Left lobe of liver (tissue), 2 donors: ENCODE data around the gene PLPPR1. TPM values are rescaled to one million over a fixed set of nuclear protein-coding genes. Genes with fewer than 3 reads are reported as not detected.

ENCODE experiments used
- ATAC-seq: fragments of 200-7000 bp; cut with Tn5 transposase; one replicate; pipeline ENCODE4 v1.9.1; 2020; ENCODE audit warnings: mild to moderate bottlenecking, moderate library complexity
- DNase-seq: peaks from one replicate; pipeline ENCODE4 v3.0.0-alpha.2; 2020; ENCODE audit warnings: low spot score
- total RNA-seq: library from RNA; stranded (reverse); gene quantifications from one replicate; pipeline ENCODE4 v1.2.1, GENCODE V29; 2021
- donor health status: DM: no; HTN: no; CAD: no; lungs with moderate emphysema.
- donor health status: DM: no; HTN: yes; CAD: no.

PLPPR1 gene
- total RNA-seq, 1 donor from 2014 or later, result 1.2 TPM

DNA sequence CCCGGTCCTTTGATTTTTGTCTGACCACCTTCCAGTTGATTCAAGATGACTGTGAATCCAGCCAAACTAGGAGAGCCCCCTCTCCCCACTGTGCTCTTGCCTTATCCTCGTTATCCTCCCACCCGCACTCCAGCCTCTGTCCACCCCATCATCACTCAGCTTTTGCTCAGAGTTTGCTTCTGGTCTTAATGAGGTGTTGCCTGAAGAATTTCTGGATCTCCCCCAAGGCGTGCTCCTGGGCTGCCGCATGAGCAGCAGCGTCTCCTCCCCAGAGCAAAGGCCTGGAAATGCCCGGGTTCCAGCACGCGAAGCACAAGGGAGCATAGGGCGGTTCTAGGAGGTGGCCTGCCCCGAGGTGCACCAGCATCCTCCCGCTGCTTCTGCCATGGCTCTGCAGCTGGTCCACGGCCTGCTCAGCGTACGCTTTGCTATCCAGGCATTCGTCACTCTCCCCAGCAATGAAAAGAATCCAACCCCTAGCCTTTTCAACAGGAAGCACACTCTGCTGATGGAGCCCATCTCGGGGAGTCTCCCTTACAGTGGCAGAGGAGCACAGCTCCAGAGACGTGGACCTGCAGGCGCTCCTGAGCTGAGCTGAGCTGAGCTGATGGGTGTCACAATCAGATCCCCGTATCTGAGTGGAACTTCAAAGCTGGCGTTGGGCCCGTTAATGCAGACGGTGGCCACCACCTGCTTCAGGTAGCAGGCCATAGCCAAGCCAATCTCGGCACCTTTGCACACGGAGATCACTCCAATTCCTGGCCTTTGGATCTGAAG is 305.6 kb downstream of the PLPPR1 start:
- DNase-seq (no peak), ATAC-seq (peak; percentile 22)

DNA sequence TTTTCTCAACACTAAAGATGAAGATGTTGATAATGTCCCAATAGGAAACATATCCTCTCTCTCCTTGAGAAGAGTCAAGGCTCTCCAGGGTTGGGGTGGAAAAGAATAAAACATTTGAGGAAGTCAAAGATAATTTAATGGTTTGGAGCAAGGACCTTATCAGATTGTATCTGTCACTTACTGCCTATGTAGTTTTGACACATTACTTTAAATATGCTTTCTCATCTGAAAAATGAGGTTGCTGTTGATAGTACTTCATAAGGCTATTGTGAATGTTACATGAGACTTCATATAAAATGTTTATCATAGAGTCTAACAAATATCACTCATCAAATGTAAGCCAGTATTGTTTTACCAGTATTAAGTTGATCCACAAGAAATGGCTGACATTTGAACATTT is 307.6 kb downstream of the PLPPR1 start:
- DNase-seq, result no peak
- ATAC-seq, result no peak

DNA sequence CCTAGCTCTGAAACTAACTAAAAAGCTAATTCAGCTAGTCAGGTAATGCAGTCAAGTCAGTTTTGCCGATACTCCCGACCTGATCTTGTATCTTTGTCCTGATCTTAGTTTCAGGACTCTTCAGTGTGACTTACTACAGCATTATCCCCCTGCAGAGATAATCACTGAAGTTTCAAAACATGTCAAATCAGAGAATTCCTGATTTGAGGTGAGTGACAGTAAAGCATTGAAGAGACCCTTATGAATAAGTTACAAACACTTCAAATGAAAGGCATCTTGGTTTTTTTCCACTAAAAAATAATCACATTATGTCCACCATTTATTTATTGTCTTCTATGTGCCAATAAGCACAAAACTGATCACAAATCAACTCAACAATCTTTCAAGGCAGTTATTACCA is 308.7 kb downstream of the PLPPR1 start:
- ATAC-seq (no peak), DNase-seq (no peak)

DNA sequence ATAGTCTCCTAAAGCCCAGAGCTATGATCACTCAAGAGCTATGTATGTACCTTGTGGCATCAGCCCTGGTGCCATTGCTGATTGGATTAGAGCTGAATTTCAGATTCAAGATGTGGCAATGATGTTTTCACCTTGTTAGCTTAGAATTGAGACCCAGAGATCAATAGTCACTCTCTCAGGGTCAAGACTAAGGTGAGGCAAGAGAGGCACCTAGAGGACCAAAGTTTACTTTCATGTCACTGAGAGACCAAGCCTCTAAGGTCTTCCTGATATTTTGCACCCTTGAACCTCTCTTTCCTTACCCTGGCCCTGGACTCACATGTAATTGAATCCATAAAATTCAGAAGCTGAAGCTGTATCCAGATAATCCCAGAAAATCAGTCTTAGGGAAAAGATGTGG is 313.4 kb downstream of the PLPPR1 start:
- peak; percentile 35 for ATAC-seq

DNA sequence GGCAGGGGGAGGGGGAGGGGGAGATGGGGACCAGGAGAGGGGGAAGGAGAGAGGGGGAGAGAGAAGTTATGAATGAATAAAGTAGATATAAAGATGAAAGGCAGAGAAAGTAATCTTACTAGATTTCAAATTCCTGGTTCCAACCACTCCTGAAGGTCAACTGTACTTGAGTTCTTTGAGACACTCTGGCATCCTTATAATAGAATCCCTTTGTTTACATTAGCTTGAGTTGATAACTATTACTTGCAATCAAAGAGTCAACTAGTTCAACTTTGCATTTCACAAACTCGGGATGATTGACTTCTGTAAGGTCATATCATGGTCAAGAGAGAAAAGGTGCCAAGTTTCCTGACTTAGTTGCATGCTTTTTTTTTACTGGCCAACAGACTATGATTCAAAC is 314.1 kb downstream of the PLPPR1 start:
- no peak for DNase-seq
- ATAC-seq, result peak; percentile 57

More for the DNA sequence above, 313.4 kb downstream of the PLPPR1 start:
- DNase-seq, result no peak

DNA sequence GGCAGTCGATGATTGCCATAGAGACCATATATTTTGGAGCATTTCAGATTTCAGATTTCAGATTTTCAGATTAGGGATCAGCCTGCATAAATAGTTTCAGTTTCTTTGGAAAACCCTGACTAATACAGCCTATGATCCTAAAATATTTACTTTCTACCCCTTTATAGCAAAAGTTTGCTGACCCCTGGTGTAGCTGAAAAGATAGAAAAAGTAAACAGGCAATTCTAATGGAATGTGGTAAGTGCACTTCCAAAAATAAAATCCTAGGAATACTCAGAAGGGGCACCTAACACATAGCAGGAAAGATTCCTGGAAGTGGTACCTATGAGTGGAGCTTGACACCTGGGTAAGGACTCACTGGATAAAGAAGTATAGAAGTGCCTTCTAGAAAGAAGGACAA is 321.8 kb downstream of the PLPPR1 start:
- DNase-seq, result no peak
- peak; percentile 35 for ATAC-seq

DNA sequence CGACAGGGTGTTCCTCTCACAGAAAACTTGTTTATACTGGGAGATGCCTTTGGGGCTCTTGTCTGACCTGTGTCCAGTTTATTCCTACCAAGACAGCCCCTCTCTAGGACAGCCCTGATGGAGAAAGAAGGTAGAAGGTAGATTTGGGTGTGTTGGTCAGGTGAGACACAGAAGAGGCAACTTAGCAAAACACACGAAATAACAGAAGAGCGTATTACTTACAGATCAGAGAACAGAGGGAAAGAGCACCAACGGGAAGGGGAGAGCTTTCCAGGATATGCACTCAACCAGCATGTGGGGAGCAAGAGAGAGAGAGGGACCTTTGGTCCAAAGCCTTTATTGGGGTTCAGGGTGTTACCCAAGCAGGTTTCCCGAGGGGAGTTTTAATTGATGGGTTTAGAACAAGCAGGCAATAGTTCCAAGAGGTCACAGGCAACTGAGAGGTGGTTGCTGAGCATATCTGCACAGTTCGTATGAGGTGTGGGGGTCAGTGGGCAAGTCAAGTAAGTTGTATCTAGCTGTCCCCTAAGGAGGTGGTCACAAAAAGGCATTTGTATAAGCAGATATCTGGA is 324.5 kb downstream of the PLPPR1 start:
- no peak for ATAC-seq
- no peak for DNase-seq

DNA sequence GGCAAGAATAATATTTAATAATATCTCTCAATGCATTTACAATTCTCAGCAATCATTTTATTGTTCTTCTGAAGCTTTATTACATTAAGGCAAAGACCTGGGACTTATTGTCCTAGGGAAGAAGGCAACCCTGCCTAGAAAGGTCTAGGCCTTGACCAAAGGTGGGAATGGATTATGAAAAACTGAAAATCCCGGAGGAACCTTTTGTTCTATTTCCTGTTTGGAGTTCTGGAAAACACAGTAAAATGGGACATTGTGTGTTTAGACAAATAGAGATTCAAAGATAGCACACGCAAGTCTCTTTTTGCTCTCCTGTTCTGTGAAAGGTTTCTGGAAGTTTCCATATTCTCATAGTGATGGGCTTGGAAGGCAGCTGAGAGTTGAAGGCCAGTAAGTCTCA is 325.2 kb downstream of the PLPPR1 start:
- DNase-seq (no peak), ATAC-seq (no peak)

DNA sequence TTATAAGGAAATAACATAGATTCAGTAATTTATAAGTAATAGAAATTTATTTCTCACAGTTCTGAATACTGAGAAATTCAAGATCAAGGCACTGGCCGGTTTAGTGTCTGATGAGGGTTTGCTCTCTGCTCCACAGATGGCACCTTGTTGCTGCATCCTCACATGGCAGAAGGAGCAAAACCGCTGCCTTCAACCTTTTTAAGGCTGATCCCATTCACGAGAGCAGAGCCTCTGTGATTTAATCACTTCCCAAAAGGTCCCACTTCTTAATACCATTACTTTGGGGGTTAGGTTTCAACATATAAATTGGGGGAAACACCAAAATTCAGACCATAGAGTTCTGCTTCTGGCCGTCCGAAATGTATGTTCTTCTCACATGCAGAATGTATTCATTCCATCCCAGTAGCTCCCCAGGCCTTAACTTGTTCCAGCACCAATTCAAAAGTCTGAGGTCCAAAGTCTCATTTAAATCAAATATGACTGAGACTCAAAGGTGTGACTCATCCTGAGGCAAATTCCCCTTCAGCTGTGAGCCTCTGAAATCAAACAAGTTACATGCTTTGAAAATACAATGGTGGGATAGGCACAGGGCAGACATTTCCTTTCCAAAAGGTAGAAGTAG is 325.7 kb downstream of the PLPPR1 start:
- ATAC-seq, result peak; percentile 76

DNA sequence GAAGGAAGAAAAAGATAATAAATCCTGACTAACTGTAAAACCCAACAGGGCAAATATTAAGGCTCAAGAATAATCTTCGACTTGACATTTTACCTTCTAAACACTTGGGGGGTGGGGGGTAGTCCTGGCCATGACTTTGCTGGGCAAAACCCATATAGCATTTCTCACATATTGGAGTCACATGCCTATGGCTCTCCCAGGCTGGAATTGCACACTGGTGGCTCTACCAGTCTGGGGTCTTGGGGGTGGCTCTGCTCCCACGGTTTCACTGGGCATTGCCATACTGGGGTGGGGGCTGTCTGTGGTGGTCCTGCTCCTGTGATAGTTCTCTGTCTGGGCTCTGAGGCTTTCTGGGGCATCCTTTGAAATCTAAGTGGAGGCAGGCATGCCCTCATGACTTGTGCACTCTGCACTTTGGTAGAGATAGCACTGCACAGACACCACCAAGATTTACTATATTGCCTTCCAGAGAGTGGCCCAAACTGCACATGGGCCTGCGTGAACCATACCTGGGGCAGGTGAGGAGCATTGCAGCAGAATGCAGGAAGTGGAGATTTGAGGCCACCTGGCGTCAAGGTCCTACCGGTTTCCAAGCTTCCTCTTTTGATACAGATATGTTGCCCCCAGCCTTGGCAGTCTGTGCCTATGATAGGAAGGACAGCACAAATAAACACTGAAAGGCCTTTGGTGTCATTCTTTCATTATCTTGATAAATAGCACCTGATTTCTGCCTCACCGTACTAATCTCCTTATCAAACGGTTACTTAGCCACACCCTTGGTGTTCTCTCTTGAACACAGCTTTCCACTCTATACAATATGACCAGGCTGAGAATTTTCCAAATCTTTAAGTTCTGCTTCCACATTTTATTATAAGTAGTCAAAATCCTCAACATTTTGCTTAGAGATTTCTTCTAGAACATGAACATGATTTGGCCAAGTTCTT is 326.5 kb downstream of the PLPPR1 start:
- DNase-seq, result no peak
- ATAC-seq, result peak; percentile 35

More for the DNA sequence above, 325.7 kb downstream of the PLPPR1 start:
- DNase-seq, result no peak

DNA sequence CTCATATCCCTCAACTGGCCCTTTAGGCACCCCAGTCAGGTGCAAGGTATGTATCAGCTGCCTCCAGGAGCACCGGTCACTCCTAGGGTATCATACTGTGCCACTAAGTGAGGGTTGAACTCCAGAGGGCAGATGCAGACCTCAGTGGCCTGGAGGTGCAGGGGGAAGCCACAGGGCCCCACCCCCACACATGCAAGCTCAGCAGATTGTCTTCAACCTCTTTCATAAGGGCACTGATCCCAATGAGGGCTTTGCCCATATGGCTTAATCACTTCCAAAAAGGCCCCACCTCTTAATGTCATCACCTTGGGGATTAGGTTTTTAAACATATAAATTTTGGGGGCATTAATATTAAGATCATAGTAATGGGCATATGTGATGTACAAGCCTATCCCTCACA is 328.1 kb downstream of the PLPPR1 start:
- DNase-seq (no peak), ATAC-seq (no peak)

DNA sequence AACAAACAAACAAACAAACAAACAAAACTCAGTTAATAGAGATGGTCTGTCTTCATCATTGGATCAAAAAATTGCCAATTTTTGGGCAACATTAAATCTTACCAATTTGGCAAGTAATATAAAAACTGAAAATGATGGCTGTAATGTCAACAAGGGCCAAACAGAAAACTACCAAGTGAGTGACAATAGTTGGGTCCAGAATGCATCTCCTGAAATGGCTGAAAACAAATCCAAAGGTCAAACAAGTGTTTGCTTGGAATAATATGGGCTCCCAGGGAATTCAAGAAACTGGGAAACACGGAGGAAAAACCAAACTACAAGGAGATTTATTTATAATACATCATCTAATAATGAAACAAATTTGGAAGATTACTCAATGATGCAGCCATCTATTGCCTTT is 331.2 kb downstream of the PLPPR1 start:
- no peak for ATAC-seq

DNA sequence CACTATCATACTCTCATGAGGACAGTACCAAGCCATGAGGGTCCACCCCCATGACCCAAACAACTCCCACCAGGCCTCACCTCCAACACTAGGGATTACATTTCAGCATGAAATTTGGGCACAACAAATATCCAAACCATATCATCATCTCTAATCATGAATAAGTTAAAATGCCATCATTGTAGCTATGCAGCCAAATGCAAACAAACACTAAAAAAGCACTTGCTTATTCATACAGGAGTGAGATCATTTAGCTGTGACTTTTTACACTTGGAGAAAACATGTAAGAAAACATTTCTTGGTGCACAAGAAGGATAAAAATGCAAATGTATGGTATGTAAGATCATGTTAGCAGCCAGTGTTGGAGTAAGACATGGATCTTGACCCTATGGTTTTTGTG is 332.1 kb downstream of the PLPPR1 start:
- DNase-seq, result no peak
- peak; percentile 6 for ATAC-seq

More for the DNA sequence above, 331.2 kb downstream of the PLPPR1 start:
- DNase-seq, result no peak

DNA sequence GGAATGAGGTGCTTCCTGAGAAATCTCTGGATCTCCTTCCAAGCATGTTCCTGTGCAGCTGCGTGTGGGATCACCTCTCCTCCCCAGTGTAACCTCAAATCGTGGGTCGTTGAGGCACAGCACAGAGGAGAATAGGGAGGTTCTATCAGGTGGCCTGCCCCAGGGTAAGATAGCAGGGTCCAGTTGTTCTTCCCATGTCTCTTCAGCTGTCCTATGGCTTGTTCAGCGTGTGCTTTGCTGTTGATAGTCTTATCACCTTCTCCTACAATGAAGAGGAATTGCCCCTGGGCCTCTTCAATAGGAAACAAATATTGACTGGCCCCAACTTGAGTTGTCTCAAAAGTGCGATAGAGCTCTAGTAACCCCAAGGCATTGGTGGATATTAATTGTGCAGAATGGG is 333.9 kb downstream of the PLPPR1 start:
- ATAC-seq (peak; percentile 23), DNase-seq (no peak)

DNA sequence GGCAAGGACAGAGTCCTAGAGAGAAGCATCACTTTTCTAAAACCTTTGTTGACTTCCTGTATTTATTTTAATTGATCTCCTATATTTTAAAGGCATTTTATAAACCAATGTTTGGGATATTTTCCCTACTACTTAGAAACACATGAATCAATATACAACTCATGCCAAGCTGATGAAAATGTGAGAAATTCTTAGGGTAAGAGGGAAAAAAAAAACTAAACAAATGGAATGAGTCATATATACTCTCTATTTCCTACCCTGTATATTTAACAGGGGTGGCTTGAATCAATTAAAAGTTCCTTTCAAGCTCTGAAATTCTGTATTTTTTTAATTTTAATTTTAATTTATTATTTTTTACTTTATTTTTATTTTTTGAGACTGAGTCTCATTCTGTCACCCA is 336.7 kb downstream of the PLPPR1 start:
- DNase-seq, result no peak

DNA sequence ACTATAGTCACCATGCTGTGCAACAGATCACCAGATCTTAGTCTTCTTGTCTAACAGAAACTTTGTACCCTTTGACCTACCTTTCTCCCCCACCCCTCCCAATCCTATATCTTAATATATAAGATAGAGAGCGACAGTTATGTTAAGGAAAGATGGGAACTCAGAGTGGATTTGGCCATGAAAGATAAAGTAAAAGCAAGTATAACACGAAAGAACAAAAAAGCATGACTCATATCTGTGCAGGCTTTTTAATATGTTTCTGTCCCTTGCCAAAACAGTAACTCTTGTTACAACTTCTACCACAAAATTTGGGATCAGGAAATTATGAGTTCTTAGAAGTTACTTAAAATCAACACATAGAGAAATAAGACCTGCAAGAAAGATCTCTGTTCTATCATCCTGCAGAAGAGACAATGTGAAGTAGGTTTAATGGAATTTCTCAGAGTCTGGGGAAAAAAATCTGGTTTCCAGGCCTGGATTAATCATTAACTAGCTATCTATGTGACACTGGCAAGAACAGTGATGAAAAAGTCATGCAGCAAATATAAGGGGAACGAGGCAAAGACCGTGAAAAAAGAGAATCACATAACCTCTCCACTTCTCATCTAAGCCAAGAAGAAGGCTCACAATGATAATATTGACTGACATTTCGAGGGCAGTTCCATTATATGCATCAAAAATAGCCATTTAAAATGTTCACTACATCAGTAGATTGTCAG is 337.7 kb downstream of the PLPPR1 start:
- ATAC-seq (peak; percentile 6), DNase-seq (no peak)

More for the DNA sequence above, 336.7 kb downstream of the PLPPR1 start:
- no peak for ATAC-seq

DNA sequence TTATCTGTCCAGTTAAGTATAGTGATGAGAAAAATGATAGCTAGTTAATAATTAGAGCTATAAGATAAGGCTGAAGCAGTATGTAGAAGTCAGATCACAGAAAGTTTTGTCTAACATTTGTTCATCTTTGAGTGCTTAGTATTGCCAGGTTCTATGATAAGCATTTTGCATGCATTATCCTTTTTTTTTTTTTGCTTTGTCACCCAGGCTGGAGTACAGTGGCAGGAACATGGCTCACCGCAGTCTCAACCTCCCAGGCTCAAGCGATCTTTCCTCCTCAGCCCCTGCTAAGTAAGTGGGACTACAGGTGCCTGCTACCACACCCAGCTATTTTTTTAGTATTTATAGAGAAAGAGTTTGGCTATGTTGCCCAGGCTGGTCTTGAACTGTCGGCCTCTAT is 338.8 kb downstream of the PLPPR1 start:
- DNase-seq (no peak), ATAC-seq (peak; percentile 4)

DNA sequence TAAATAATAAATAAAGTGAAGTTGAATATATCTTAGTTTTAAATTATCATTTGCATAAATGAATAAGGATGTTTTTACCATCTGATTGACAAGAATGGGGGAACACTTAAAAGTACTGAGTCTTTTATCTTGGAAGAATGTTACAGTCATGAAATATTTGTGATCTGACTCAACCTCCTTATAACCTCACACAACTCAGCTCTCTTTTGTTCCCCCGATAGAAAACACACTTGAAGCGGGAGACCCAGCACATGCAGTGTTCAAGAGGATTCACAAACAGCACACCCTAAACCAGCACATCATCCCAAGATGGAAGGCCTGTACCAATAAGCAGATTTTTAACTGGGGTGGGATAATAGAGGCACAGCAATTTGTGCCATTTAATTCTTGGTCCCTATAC is 340.8 kb downstream of the PLPPR1 start:
- ATAC-seq (peak; percentile 4), DNase-seq (no peak)

DNA sequence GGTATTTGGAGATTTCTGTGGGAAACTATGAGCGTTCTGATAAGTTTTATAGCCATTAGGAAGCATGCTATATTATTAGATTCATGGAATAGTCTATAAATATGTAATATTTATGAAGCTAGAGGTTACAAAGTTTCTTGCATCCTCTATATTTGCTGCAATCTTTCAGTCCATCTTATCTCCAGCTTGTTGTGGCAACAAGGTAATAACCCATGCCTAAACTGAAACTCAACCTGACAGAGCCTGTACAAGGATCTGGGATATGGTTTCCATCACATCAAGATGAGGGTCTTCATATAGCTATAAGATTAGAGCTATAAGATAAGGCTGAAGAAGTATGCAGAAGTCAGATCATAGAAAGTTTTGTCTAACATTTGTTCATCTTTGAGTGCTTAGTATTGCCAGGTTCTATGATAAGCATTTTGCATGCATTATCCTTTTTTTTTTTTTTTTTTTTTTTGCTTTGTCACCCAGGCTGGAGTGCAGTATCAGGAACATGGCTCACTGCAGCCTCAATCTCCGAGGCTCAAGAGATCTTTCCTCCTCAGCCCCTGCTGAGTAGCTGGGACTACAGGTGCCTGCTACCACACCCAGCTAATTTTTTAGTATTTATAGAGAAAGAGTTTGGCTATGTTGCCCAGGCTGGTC is 341.5 kb downstream of the PLPPR1 start:
- DNase-seq (no peak), ATAC-seq (peak; percentile 9)

DNA sequence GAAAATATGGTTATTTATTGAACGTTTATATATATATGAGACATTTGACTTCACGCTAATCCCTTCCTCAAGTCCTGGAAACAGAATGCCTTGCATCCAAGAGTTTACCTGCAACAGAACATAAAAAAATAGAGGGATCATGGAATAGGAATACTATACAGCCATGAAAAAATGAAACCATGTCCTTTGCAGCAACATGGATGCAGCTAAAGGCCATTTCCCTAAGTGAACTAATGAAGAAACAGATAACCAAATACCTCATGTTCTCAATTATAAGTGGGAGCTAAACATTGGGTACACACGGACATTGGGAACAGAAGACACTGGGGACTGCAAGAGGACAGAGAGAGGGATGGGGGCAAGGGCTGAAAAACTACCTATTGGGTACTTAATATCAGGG is 343.3 kb downstream of the PLPPR1 start:
- no peak for ATAC-seq
- no peak for DNase-seq
